GM10266 (cell line): ENCODE measurements around the gene SLC20A1.
"Not testable (repeated sequence)": the region's sequence is repeated elsewhere in the genome, so short reads cannot be mapped to it uniquely, and the experiment has no call there.

Source experiments
- DNase-seq: peaks from one replicate; pipeline ENCODE4 v3.0.0; 2012; ENCODE audit errors: extremely low spot score
- TF ChIP-seq, protein P1 (sequence below): IDR thresholded peaks from 2 replicates; pipeline ENCODE4 v1.5.1; 2012; ENCODE audit warnings: mild to moderate bottlenecking, low read depth; ENCODE audit not compliant: control insufficient read depth, insufficient read depth; ENCODE audit errors: missing control alignments

Gene SLC20A1

DNA sequence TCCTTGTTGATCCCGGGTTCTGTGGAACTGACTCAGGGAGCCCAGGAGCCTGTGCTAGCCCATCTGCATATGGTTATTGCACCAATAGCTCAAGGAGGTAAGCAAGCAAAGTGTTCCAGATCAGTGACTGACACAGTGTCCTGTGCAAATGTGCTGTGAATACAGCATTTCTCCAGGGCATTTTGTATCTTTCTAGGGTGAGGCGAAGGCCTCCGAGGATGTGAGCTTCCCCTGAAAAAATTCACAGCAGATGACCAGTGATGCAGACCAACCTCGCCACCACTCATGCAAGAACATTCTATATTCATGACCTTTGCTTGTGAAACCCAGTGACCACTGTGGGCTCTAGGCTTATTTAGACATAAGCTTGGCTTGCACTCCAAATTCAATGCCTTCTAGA, 59.8 kb downstream of the SLC20A1 start:
- no peak for DNase-seq
- TF ChIP-seq, protein P1, sequence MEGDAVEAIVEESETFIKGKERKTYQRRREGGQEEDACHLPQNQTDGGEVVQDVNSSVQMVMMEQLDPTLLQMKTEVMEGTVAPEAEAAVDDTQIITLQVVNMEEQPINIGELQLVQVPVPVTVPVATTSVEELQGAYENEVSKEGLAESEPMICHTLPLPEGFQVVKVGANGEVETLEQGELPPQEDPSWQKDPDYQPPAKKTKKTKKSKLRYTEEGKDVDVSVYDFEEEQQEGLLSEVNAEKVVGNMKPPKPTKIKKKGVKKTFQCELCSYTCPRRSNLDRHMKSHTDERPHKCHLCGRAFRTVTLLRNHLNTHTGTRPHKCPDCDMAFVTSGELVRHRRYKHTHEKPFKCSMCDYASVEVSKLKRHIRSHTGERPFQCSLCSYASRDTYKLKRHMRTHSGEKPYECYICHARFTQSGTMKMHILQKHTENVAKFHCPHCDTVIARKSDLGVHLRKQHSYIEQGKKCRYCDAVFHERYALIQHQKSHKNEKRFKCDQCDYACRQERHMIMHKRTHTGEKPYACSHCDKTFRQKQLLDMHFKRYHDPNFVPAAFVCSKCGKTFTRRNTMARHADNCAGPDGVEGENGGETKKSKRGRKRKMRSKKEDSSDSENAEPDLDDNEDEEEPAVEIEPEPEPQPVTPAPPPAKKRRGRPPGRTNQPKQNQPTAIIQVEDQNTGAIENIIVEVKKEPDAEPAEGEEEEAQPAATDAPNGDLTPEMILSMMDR: no peak

DNA sequence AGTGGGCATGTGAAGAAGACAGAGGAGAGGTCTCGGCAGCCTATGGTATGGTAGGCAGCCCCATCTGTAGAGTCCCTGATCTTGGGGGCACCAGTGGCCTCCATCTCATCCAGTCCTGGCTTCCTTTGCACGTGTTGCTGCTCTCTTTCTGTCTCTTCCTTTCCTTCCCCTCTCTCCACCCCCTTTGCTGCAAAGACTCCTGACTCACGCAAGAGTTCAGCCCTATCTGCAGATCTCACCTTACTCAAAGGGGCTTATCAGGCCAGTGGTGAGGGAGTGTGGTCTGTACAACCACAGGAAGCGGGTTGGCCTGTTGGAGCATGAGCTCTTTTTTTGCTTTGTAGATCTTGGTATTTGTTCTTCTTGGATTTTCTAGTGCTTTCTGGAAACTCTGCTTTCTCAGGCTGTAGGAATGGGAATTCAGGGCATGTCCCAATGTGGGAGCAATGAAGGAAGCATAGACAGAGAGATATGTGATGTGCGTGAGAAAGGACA, 60.5 kb downstream of the SLC20A1 start:
- no peak for DNase-seq
- TF ChIP-seq, protein P1: no peak

DNA sequence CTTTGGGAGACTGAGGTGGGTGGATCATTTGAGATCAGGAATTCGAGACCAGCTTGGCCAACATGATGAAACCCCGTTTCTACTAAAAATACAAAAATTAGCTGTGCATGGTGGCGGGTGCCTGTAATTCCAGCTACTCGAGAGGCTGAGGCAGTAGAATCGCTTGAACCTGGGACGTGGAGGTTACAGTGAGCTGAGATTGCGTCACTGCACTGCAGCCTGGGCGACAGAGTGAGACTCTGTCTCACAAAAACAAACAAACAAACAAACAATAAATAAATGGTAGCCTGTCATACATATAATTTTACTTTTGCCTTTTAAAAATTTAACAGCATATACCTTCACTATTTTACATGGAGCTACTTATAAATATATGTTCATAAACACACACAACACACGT, 61.2 kb downstream of the SLC20A1 start:
- DNase-seq: not testable (repeated sequence)

DNA sequence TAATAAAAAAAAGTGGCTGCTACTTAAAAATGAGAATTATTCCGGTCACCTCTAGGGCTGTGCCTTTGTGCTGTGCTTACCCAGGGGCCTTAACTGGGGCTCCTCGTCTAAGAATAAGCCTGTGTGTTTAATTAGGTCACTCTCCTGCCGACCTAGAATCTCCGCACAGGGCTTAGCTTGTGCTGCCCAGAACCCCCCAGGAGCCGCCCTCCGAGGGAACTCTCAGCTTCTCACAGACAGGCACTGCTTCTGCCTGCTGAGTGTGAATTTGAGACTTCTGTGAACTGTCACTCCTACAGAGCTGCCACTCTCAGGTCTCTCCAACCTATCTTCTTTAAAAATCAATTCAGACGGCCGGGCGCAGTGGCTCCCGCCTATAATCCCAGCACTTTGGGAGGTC, 63.2 kb downstream of the SLC20A1 start:
- TF ChIP-seq, protein P1: no peak
- DNase-seq: no peak

GRCh38 chr2:112709703-112710102, 64.0 kb downstream of the SLC20A1 start:
- no peak for DNase-seq
- TF ChIP-seq, protein P1: no peak

GRCh38 chr2:112710956-112711750, 65.4 kb downstream of the SLC20A1 start:
- TF ChIP-seq, protein P1: no peak
- no peak for DNase-seq

DNA sequence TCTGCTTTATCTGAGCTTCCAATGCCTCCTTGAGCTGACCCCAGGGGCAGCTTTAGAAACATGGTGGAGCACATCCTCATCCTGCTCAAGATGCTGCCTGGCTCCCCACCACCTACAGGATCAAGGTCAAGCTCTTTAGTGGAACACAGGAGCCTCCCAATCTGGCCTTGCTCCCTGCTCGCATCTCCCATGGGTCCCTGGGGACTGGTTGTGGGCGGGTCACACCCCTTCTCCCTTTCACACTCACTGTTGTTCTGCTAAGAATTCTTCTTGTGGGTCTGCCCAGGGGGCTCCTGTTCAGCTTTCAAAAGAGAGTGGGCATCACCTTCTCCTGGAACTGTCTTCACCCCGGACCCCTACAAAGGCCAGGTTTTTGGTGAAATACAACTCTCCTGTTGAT, 66.7 kb downstream of the SLC20A1 start:
- DNase-seq: no peak
- TF ChIP-seq, protein P1: no peak
